Choroid plexus epithelial cell (primary cell): ENCODE results near the gene NMNAT2.

Source experiments
- DNase-seq: peaks from one replicate; pipeline ENCODE4 v3.0.0-alpha.2; 2010; ENCODE audit warnings: low read depth
- H3K4me3 ChIP-seq: 2 replicates; pipeline ENCODE4 v1.5.1; 2011; ENCODE audit warnings: low read depth, mild to moderate bottlenecking, control low read depth, low read length, moderate library complexity
- CTCF ChIP-seq: conservative IDR thresholded peaks from 2 replicates; pipeline ENCODE4 v1.5.1; 2011; ENCODE audit warnings: low read depth, mild to moderate bottlenecking, control low read depth, inconsistent platforms, low read length, moderate library complexity

The NMNAT2 gene

GRCh38 chr1:183456826-183457225, 38.6 kb upstream of the NMNAT2 start:
- DNase-seq, result no peak
- no peak overlapping the region for H3K4me3 ChIP-seq
- no peak for TF ChIP-seq CTCF

- no peak for DNase-seq
- TF ChIP-seq CTCF, result no peak
- no peak overlapping the region for H3K4me3 ChIP-seq
These were observed 36.2 kb upstream of the NMNAT2 start for GRCh38 chr1:183454377-183454776.

GRCh38 chr1:183450093-183450492, 31.9 kb upstream of the NMNAT2 start:
- H3K4me3 ChIP-seq, result no peak overlapping the region
- no peak for TF ChIP-seq CTCF
- DNase-seq, result peak; percentile 13

- no peak for DNase-seq
- H3K4me3 ChIP-seq, result no peak overlapping the region
These were observed 31.1 kb upstream of the NMNAT2 start for GRCh38 chr1:183449223-183449770.

GRCh38 chr1:183444243-183444642, 26.1 kb upstream of the NMNAT2 start:
- no peak for TF ChIP-seq CTCF
- no peak overlapping the region for H3K4me3 ChIP-seq
- peak; percentile 37 for DNase-seq

More at GRCh38 chr1:183449223-183449770, 31.1 kb upstream of the NMNAT2 start:
- no peak for TF ChIP-seq CTCF

- TF ChIP-seq CTCF, result no peak
- no peak for DNase-seq
- no peak overlapping the region for H3K4me3 ChIP-seq
These were observed 25.3 kb upstream of the NMNAT2 start for GRCh38 chr1:183443466-183443865.

- DNase-seq, result no peak
- H3K4me3 ChIP-seq, result no peak overlapping the region
- no peak for TF ChIP-seq CTCF
These were observed 24.8 kb upstream of the NMNAT2 start for GRCh38 chr1:183443011-183443410.
